HG03571 (cell line): ENCODE data around the gene CELA2A.
"Not testable (repeated sequence)": the region's sequence is repeated elsewhere in the genome, so short reads cannot be mapped to it uniquely, and the experiment has no call there.

ENCODE experiments used
- ATAC-seq: cut with Tn5 transposase; IDR thresholded peaks from one replicate; pipeline ENCODE4 v1.9.1; 2021; ENCODE audit not compliant: unreplicated experiment

Gene CELA2A

GRCh38 chr1:15424981-15425380, 31.6 kb upstream of the CELA2A start:
- ATAC-seq = no peak

GRCh38 chr1:15425521-15425920, 31.0 kb upstream of the CELA2A start:
- no peak for ATAC-seq

- no peak for ATAC-seq
Measured at GRCh38 chr1:15425958-15426357, 30.6 kb upstream of the CELA2A start.

GRCh38 chr1:15426492-15427279, 29.8 kb upstream of the CELA2A start:
- no peak for ATAC-seq

- no peak for ATAC-seq
Measured at GRCh38 chr1:15427280-15427666, 29.3 kb upstream of the CELA2A start.

- not testable (repeated sequence) for ATAC-seq
Measured at GRCh38 chr1:15428252-15428651, 28.3 kb upstream of the CELA2A start.

GRCh38 chr1:15428815-15429435, 27.6 kb upstream of the CELA2A start:
- no peak for ATAC-seq

- ATAC-seq = no peak
Measured at GRCh38 chr1:15429701-15430149, 26.8 kb upstream of the CELA2A start.

GRCh38 chr1:15430787-15431570, 25.6 kb upstream of the CELA2A start:
- no peak for ATAC-seq

GRCh38 chr1:15431571-15431948, 25.0 kb upstream of the CELA2A start:
- no peak for ATAC-seq

- ATAC-seq = no peak
Measured at GRCh38 chr1:15432324-15432723, 24.2 kb upstream of the CELA2A start.

GRCh38 chr1:15433471-15433870, 23.1 kb upstream of the CELA2A start:
- ATAC-seq = no peak

- not testable (repeated sequence) for ATAC-seq
Measured at GRCh38 chr1:15434739-15435138, 21.8 kb upstream of the CELA2A start.

- ATAC-seq = no peak
Measured at GRCh38 chr1:15435239-15436077, 21.1 kb upstream of the CELA2A start.

GRCh38 chr1:15436881-15437442, 19.6 kb upstream of the CELA2A start:
- no peak for ATAC-seq

GRCh38 chr1:15439325-15439724, 17.2 kb upstream of the CELA2A start:
- no peak for ATAC-seq

GRCh38 chr1:15440357-15440756, 16.2 kb upstream of the CELA2A start:
- no peak for ATAC-seq

- no peak for ATAC-seq
Measured at GRCh38 chr1:15441247-15441646, 15.3 kb upstream of the CELA2A start.

- ATAC-seq = no peak
Measured at GRCh38 chr1:15442119-15442518, 14.4 kb upstream of the CELA2A start.

GRCh38 chr1:15442759-15443158, 13.8 kb upstream of the CELA2A start:
- no peak for ATAC-seq

GRCh38 chr1:15443281-15443680, 13.3 kb upstream of the CELA2A start:
- ATAC-seq = no peak
